Brain pericyte (primary cell): Measurements from ENCODE around the gene GPR83.
"Not testable (repeated sequence)": the region's sequence is repeated elsewhere in the genome, so short reads cannot be mapped to it uniquely, and the experiment has no call there.

Experiments used
- DNase-seq: peaks from one replicate; pipeline ENCODE4 v3.0.0-alpha.2; 2012; ENCODE audit warnings: low read depth, low spot score

GPR83 gene

DNA sequence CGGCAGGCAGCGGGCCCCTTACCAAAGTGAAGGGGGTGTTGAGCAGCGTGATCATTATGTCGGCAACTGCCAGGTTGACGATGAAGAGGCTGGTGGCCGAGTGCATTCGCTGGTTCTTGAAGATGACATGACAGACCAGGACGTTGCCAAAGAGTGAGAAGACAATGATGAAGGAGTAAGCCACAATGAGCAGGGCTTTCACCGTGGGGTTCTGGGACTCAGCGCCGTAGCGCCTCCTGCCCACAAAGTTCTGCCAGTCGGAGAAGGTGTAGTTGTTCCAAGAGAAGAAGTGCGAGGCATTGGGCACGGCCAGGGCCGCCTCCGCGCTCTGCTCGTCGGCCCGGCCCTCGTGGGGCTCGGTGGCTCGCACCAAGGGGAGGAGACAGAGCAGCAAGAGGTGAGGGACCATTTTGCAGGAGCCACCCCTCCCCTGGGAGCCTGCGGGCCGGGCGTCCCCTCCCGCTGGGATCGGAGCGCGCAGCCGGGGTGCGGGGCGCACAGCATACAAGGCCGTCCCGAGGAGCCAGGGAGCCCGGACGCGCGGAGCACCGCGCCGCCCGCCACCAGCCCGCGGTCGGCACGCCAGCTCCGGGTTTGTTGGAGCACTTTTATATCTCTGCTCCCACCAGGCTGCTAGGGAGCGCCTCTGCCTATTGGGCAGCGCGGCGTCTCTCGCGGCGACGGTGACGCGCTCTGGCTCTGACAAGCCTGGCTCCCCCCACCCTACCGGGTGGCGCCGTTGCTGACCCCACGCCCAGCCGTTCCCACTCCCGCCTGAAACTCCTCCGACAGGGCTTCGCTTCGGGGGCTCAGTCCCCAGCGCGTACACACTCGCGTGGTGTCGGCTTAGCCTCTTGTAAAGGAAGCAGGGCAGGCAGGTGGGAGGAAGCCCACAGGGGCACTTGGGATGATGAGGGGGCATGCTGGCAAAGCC lies at the start of gene GPR83:
TSS of gene GPR83 (minus strand) at position 581 of the 934 bp plus-strand sequence. CDS start at position 409, 172 bp downstream.
- DNase-seq, result no peak

DNA sequence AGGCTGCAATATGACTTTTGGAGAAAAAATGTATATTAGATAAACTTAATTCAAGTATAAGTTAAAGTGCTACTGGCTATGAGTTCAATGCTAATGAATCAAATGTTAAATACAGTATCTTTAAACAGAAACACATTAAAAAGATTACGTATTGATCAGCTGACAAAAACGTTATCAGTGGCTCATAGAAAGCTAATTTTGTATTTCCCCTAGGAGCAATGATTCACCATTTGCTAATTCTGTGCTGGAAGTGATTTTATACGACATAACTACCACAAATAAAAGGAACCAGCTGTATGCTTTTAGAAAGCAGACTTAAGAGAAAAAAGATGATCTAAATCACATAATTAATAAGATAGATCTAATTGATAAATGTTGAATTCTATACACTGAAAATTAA lies 48.8 kb upstream of the GPR83 start:
- DNase-seq, result no peak

DNA sequence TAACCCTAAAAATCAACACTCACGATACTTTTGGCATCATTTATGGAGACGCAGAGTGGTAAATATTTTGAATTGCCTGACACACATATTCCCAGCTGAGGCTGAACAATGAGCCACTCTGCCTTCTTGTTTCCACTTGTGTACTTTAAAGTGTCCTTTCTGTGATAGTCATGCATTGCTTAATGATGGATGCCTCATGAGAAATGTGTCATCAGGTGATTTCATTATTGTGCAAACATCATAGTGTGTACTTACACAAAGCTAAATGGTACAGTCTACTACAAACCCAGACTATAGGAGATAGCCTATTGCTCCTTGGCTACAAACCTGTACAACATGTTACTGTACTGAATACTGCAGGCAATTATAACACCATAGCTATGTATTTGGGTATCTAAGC lies 48.2 kb upstream of the GPR83 start:
- no peak for DNase-seq

DNA sequence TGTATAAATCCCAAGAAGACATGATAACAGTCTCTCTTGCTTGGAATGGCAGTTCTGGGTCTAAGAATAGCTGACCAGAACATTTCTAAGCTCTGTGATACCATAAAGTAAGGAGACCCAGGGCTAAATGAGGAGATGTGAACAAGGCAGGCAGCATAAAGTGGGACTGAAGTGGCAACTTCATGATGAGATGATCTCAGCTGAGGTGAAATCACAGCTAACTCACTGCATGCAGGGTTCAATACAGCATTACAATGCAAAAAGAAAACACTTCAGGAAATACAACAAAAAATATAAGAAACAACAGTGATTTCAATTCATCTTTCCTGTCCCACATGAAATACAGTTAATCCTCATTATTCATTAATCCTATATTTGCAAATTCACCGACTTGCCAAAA lies 47.8 kb upstream of the GPR83 start:
- DNase-seq, result no peak

DNA sequence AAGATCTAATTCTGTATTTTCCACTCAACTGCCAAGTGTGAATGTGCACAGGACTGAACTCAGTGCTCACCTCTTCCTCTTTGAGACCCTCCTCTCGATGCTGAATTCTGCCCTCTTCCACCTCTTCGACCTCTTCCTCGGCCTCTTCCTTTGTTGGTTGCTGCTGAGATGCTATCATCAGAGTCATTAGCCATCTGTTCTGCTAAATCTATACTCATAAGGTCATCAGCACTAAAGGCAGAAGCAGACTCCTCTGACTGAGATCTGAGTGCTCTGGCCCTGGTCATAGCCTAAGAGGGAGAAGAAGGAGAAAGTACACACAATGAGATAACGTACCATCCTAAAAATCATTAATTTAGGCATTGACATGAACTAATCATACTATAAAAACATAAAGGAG lies 45.9 kb upstream of the GPR83 start:
- DNase-seq, result no peak

DNA sequence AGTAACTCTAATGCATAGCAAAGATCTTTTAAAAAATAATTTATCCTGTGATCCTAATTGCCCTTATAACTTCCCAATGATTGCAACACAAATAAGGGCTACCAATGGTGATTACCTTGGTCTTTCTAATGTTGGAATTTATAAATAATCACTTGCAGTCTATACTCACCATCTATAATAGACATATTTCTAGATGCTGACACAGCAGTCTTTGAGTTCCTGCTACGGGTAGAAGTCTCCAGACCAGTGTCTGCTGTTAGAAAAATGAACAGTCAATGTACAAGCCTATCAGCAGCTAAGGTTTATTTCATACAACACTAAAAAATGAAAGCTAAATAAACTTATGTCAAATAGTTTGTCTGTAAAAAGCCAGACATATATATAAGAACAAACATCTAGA lies 44.4 kb upstream of the GPR83 start:
- no peak for DNase-seq

DNA sequence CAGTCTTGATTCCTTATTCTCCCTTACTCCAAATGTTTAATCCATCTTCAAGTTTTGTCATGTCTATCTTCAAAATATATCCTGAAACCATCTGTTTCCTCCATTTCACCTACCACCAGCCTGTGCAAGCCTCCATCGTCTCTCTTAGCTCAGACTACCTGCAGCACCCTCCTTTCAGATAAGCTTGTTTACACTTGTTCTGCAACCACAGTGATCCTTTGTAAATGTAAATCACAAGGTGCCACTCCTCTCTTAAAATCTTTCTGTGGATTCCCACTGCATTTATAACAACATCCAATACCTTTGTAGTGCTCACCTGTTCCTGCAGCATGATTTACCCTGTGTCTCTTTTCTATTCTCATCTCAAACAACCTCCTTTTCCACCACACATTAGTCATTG lies 31.8 kb upstream of the GPR83 start:
- no peak for DNase-seq

DNA sequence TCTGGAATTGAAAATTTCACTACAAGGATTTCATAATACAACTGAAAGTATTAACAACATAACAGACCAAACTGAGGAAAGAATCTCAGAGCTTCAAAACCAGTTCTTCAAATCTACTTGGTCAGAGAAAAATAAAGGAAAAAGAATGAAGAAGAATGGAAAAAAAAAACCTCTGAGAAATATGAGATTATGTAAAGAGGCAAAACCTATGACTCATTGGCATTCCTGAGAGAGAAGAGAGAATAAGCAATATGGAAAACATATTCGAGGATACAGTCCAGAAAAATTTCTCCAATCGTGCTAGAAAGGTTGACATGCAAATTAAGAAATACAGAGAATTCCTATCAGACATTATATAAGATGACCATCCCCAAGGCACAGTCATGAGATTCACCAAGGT lies 23.4 kb upstream of the GPR83 start:
- DNase-seq, result no peak

DNA sequence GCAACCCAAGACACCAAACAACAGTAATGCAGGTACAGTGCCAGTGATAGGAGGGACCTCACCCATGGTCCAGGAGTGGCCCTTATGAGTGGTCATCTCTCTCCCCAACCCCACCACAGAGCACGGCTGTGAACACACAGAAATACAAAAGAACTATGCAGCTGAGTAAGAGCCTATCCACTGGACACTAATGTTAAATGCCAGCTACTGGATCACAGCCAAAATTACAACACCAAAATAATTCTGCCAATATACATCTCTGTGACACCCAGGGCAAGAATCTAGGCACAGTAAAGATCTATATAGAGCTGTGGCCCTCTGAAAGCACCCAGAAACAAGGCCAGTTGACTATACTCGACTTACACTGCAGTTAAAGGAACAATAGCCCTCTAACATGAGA lies 22.8 kb upstream of the GPR83 start:
- DNase-seq, result no peak

DNA sequence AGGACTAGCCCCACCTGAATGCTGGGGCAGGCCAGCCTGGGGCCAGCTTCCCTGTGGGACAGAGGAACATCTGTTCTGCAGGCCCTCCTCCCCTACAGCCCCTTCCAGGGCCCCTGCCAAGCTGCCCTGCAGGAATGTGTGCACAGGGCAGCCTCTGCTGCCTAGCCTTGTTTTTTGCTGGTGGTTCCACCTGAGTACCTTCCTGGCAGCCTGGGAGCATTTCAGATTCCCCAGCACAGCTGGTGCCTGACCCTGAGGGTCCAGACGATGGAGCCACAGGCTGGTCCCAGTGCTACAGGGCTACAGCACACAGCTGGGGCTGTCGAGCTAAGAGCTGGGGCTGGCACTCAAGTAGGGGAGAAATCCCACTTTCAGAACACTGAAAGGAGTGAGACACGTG lies 22.3 kb upstream of the GPR83 start:
- DNase-seq, result no peak

DNA sequence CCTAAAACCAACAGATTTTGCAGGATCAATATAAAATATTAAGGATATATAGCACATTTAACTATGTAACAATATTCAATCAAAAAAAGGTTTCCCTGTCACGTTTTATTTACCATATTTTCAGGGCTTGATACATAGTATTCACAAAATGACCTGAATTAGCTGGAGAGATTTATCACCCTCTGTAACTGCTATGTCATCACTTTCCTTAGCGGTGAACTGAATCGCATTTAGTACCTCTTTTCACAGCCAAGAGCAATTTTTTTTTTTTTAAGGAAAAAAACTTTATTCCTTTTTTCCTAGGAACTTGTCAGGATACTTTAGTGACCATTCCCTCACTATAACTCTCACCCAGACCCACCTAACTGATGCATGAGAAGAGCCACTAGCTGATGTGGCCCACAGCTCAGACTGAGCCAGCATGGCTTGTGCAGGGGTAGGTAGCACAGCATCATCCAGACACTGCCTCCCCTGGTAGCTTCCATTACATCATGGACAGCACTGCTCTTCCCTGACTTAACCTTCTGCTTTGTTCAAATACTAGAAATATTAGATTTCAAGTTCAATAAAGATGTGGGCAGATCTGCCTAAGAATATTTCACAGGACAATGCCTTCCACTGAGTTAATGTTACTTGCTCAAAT lies 17.0 kb upstream of the GPR83 start:
- no peak for DNase-seq

DNA sequence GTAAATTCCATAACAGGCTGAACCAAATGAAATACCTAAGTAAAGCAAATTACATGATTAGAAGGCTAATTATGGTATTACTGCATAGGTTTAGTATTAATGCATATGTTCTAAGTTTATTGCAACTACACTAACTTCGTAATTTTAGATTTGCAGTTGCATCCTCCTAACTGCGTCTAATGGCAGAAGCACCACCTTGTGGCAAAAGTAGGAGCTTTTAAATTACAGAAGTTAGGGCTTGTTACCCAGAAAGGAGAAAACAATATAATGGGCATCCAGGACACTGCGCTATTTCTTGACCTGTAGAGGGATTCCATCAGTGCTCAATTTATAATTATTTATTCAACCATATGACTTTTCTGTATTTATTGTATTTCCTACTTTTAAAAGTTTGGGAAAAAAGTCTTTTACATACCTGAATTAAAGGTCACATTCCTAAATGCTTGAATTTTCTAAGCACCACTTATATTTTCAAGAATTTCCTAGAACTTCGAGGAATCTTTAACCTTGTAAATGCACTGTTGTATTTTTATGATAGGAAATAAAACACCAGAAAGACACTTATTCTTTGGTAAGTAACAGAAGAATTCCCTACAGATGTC lies 16.3 kb upstream of the GPR83 start:
- DNase-seq, result no peak

DNA sequence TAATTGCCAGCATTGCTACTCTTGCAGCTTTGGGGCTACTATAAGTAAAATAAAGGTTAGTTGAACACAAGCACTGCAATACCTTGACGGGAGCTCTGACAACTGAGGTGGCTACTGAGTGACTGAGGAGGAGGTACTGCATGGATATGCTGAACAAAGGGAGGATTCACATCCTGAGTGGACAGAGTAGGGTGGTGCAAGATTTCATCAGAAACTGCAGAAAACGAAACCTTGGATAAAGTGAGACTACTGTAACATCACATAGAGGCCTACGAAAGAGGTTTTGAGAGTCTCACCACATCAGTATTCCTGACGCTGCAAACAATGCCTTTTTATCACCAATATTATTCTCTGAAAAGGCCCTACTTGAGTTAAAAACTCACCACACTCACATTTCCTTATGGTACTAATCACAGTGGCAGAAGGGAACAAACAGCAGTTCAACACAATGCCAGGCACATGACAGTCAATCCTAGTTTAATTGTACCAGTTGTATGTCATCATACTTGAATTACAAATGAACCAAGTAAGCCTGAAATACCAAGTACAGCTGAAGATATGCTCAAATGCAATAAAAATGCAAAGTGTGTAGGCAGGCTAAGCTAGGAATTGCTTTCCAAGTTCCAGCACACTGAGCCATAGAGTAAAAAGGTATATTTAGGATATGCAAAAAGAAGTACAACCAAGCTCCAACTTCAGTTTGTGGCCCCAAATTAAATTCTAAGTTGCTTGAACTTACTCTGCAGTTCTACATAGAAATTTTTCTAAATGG lies 4.0 kb upstream of the GPR83 start:
- DNase-seq, result no peak

DNA sequence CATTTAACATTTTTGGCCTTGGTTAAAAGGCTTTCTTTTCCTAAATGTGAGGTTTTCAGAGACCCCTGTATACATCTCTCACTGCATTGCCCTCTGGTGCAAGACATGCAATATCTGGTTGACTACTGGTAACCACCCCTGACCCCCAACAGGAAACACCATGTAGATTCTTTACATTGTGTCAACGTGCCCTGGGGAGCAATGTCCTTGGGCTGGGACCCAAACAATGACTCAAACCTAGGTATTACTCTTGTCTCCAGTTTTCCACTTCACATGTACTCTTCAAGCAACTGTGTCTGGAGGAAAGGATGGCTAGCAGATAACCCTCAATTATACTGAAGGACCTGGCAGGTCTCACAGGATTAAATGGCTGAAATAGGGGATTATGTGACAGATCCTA lies 1.1 kb upstream of the GPR83 start:
- no peak for DNase-seq

DNA sequence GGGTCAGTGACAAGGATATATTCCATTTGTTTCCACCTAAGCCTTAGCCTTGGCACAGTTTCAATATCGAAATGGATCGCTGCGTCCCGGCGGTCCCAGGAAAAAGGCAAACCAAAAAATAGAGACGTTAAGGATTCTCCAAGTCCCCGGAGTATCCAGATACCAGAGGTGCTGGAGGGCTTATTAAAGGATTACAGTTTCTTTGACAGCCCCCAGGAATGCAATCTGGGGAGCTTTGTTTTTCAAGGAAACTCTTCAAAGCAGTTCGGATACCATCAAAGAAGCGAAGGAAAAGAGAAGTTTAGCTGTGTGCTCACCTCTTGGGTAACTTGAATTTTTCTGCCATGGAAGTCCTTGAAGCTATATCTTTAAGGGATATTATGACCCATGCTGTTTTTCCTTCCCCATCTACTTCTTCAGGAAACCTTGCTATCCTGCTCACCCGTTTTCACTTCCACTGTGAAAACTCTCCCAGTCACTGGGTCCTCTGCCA lies 600 bp upstream of the GPR83 start:
- DNase-seq, result no peak

DNA sequence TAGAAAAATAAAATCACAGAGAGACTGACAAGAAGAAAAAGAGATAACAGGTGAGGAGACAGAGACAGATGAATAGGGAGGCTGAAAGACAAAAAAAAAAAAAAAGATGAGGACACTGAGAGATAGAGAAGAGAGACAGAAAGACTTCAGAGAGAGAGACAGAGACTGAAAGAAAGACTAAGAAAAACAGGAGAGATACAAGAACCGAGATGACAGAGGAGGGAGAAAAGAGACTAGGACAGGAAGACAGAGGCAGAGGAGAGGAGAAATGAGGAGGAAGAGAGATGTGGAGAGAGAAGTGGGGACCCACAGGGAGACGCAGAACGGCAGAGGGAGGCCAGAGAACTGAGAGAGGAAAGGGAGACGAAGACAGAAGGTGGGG lies 771 bp downstream of the GPR83 start:
- no peak for DNase-seq

DNA sequence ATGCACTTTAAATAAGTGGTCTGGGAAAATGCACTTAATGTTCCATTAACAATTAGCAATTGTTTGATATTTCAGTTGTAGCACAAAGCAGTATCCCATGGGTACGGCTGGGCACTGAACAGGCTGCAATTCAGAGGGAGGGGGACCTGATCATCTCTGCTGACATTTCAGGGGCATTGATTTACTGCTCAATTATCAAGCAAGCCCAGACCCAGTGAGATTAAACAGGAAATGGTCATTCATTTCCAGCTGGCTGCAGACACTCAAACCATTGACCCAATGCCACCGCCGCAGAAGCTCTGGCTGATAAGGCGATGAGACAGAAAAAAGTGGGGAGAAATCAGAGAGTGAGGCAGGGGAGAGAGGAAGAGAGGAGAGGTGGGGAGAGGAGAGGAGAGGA lies 1.2 kb downstream of the GPR83 start:
- no peak for DNase-seq

DNA sequence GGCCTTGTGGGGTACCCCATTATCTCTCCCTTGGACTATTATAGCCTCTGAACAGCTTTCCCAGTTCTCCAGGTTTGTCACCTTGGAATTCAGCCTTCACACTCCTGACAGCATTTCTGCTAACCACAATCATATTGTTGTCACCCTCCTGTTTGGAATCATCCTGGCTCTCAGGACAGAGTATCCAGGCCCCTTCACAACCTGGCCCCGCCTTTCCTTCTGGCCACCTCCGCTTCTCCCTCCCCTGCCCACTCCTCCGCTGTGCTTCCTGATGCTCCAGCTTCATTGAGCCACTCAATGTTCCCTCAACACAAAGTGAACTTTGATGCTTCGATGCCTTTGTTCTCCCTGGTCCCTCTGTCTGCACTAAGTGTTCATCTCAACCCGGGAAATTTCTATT lies 3.1 kb downstream of the GPR83 start:
- no peak for DNase-seq

DNA sequence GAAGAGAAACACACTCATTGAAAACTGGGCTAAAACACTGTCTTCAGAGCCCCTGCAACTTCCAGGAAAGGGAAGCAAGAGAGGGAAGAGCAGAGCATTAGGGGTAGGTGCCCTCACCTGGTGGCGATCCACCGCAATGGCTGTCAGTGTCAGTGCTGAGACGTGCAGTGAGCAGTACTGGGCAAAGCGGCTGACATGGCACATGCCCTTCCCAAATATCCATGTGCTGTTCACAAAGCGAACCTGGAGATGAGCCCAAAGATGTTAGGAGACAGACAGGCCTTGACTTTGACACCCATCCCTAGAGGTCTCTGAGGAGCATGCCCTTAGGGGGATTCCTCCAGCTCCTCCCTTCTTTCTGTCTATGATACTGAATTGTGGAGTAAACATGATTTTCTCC lies 4.9 kb downstream of the GPR83 start:
- no peak for DNase-seq

DNA sequence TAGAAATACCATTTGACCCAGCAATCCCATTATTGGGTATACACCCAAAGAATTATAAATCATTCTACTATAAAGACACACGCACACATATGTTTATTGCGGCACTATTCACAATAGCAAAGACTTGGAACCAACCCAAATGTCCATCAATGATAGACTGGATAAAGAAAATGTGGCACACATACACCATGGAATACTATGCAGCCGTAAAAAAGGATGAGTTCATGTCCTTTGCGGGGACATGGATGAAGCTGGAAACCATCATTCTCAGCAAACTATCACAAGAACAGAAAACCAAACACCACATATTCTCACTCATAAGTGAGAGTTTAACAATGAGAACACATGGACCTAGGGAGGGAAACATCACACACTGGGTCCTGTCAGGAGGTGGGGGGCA lies 9.3 kb downstream of the GPR83 start:
- DNase-seq, result not testable (repeated sequence)

DNA sequence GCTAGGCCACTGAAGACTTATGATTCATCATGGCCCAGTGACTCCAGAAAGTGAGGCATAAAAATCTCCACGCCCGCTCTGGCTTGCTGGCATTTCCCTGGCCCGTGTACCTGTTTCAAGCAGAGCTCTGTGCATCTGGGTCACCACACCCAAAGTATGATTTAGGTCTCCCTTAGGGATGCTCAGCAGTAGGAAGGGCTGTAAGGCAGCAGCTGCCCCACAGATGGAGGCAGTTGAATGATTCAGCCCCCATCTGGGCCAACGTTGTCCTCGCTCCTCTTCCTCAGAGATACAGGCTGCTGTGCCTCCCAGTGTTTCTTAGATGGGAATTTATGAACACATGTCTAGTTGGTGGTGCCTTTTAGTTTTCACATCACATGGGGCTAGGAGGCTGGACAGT lies 21.6 kb downstream of the GPR83 start:
- DNase-seq, result no peak

DNA sequence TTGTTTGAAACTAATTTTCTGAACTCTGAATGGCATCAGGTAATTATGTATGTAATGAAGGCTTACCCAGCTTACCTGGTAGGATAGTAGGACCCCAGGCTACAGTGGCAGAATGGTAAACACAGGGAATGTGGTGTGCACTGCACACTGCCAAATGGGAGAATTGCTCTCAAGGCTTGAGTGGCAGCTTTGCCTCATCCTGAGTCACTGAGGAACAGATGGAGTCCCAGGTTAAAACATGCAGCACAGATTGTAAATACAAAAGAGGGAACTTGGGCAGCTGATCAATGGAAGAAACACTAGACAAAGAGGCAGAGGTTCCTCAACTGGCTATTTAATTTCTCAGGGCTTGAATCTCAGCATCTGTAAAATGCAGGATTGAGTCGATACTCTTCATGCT lies 24.4 kb downstream of the GPR83 start:
- no peak for DNase-seq
